GM12892 (cell line): ENCODE measurements around the gene C2CD3.

ENCODE experiments used
- DNase-seq: peaks from one replicate; pipeline ENCODE4 v3.0.0; 2011; ENCODE audit not compliant: insufficient read length
- FAIRE-seq: peaks from 2 replicates; lab custom pipeline; 2011; peaks lifted over from hg19 to GRCh38; lab: Jason Lieb, UNC
- POLR2A ChIP-seq: IDR thresholded peaks from 2 replicates; pipeline ENCODE4 v1.6.1; 2011; ENCODE audit warnings: low read depth, low read length, control low read depth
- POLR2AphosphoS5 ChIP-seq: IDR thresholded peaks from 2 replicates; pipeline ENCODE4 v1.6.1; 2011; ENCODE audit warnings: low read depth, low read length, control low read depth
- TAF1 ChIP-seq: IDR thresholded peaks from 2 replicates; pipeline ENCODE4 v1.6.1; 2011; ENCODE audit warnings: low read depth, mild to moderate bottlenecking, control low read depth, low read length, borderline replicate concordance

The C2CD3 gene

DNA sequence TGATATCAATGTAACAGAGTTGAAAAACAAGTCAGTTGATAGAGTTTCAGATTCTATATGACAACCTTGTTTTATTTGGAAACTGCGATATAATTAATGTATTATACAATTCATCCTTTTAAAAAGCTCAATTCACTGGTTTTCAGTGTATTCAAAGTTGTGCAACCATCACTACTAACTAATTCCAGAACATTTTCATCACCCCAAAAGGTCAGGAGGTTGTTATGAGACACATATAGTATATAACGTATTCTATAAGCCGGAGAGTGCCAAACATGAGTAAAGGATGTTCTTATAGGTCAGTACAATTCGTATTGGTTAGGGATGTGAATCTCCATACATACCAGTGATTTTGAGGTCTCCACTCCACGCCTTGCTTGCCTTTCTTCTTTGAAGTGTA, 121.8 kb downstream of the C2CD3 start:
- DNase-seq (no peak), FAIRE-seq (no peak)
- TF ChIP-seq POLR2AphosphoS5 (no peak), TAF1 (no peak), POLR2A (no peak)

DNA sequence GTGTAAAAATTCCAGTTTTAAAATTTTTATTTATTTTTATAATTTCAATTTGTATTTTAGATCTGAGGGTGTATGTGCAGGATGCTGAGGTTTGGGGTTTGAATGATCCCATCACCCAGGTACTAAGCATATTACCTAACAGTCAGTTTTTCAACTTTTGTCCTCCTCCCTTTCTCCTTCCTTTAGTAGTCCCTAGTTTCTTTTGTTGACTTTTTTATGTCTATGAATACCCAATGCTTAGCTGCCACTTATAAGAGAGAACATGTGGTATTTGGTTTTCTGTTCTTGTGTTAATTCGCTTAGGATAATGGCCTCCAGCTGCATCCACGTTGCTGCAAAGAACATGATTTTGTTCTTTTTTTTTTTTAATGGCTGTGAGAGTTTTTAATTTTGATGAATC, 126.3 kb downstream of the C2CD3 start:
- no peak for DNase-seq
- no peak for FAIRE-seq
- TF ChIP-seq POLR2A (no peak), POLR2AphosphoS5 (no peak), TAF1 (no peak)

- TF ChIP-seq POLR2AphosphoS5 (no peak), TAF1 (no peak), POLR2A (no peak)
- DNase-seq (no peak), FAIRE-seq (no peak)
Observed at GRCh38 chr11:74043450-74043849, 127.4 kb downstream of the C2CD3 start.

- no peak for FAIRE-seq
- DNase-seq: no peak
- no peak for TF ChIP-seq POLR2AphosphoS5
Observed at GRCh38 chr11:74037309-74037708, 133.5 kb downstream of the C2CD3 start.

GRCh38 chr11:74035264-74035663, 135.5 kb downstream of the C2CD3 start:
- FAIRE-seq (no peak), DNase-seq (no peak)
- no peak for TF ChIP-seq POLR2A
- TF ChIP-seq TAF1: no peak
- no peak for TF ChIP-seq POLR2AphosphoS5

DNA sequence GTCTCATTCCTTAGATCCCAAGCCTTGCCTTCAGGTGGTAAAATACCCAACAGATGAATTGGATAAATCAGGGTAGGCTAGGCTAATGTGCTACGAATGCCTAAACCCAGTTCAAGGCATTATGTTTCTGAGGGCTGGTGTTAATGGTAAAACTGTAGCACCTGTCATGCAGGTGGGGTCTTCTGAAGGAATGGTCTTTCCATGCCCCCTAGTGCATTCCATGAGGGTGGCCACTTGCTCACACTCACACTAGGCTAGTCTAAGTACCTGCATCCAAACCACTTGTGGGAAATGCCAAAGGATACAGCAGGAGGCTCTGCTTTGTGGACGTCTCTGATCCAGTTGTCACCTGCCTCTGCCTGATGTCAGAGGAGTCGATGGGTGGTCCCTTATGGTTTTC, 137.8 kb downstream of the C2CD3 start:
- FAIRE-seq: no peak
- no peak for DNase-seq
- TF ChIP-seq POLR2AphosphoS5: no peak
- no peak for TF ChIP-seq POLR2A
- no peak for TF ChIP-seq TAF1

GRCh38 chr11:74030723-74031676, 139.8 kb downstream of the C2CD3 start:
- DNase-seq (no peak), FAIRE-seq (peak; percentile 65)
- no peak for TF ChIP-seq POLR2A
- no peak for TF ChIP-seq POLR2AphosphoS5
- no peak for TF ChIP-seq TAF1

DNA sequence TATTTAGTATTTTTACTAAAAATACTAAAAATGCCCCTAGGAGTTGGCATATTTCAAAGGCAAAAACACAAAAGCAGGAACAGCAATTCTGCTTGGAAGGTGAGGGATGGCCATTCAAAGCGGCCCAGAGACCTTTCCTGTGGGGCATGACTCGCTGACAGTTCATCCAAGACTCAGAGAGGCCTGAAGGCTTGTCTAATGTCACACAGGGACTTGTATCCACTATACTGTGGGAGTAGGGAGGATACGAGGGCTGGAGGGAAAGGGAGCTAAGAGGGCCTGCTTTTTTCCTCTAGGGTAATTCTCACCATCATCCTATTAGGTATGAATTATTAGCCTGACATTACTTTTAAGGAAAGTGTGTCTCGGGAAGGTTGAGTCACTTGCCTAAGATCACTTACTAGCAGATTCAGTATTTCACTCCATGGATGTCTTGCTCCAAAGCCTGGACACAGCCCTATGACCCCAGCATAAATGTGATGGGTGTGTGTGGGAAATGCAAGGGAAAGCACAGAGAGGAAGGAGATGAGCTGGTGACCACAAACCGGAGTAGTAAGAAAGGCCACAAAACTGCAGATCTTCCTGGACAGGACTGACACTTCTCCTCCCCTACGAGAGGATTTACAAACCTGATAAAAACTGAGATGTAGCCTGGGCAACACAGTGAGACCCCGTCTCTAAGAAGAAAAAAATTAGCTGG, 145.2 kb downstream of the C2CD3 start:
- FAIRE-seq (no peak), DNase-seq (no peak)
- no peak for TF ChIP-seq TAF1
- no peak for TF ChIP-seq POLR2A
- TF ChIP-seq POLR2AphosphoS5: no peak

DNA sequence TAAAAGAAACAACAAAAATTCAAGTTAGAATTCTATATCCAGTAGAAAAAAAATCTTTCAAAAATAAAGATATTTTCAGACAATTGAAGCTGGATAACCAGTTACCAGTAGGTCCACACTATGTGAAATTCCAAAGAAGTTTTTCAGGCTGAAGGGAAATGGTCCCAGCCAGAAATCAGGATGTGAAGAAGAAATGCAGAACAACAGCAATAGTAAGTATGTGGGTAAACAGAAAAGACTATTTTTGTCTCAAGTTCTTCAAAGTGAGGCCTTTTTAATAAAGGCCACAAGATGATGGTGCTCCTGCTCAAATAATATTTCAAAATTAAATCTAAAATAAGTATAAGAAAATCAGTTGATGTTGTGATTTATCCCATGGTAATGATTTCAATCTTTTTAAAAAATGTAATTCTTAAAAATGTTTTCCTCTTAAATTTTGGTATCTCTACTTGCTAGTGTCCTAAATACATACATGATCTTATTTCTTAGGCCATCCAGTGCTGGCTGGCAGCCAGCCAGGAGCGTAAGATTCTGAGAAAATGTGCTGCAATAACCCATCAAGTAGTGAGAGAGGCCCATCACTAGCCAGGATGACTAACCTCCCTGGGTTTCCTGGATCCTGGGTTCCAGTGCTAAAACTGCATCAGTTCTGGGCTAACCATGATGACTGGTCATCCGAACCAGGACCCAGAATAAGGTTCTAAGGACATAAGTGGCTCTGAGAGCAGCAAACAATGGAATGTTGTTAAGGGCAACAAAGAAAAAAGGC, 146.4 kb downstream of the C2CD3 start:
- TF ChIP-seq POLR2A (no peak), TAF1 (no peak), POLR2AphosphoS5 (no peak)
- DNase-seq: no peak
- FAIRE-seq: no peak

DNA sequence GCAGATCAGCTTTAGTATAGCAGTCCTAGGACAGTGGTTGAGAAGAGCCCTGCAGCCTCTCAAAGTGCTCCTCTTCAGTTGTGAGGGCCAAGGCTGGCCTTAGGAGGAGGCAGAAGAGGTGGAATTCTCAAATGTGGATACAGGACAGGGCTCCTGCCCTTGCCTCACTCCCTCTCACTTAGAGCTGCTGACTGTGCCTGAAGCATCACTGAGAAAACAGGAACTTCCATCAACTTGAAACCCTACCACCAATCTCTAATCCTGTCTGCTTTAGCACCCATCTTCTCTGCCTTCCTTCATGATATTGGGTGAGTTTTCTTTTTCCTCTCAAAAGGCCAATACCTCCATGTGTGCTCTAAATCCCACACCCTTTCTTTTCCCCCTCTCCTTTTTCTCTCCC, 147.5 kb downstream of the C2CD3 start:
- DNase-seq (no peak), FAIRE-seq (no peak)
- no peak for TF ChIP-seq POLR2A
- no peak for TF ChIP-seq POLR2AphosphoS5

DNA sequence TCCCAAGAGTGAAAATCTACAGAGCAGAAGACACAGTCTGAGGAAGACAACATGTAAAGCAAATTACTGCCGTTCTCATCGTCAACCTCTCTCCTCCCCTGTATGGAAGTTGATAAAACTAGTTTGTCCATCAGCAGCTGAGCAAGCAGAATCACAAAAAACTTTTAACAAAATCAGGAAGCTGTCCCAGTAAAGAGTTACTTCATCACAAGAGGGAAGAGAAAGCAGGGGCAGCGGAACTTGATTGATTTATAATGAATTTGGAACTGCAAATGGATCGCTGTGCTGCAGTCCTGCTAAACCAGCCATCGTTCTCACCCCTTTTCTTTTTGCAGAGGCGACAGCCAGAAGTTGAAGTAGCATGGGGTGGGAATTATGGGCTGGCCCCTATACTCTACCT, 148.3 kb downstream of the C2CD3 start:
- DNase-seq (no peak), FAIRE-seq (no peak)
- no peak for TF ChIP-seq POLR2AphosphoS5
